EL (cell line): ENCODE data around the gene CRIP1.

Source experiments
- DNase-seq: peaks from one replicate; pipeline ENCODE4 v3.0.0-alpha.2; 2016

The CRIP1 gene

GRCh38 chr14:105536691-105537579 lies 50.2 kb downstream of the CRIP1 start:
- no peak for DNase-seq

- DNase-seq: peak; percentile 29
These were observed 51.1 kb downstream of the CRIP1 start for GRCh38 chr14:105537580-105538474.
